ENCODE measurements around the gene FHOD3.

The FHOD3 gene

DNA sequence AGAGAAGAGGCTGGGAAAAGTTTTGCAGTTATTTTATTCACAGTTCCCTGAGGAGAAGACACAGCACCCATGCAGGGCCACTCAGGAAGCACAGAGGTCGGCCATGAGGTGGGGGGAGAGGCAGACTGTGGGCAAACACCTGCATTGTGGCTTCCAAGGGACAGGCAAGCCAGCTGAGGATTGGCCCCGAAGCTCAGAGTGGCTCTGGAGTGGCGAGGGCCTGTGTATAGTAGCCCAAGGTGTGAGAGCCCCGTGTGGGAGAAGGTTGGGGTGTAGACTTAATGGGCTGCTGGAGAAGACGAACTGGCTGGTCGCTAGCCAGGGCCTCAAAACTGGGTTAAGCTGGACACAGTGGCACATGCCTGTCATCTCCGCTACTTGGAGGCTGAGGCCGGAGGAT lies 218.7 kb downstream of the FHOD3 start:
- no peak for DNase-seq (ENCODE audit: extremely low read depth, low read depth)
- TF ChIP-seq, protein P1, sequence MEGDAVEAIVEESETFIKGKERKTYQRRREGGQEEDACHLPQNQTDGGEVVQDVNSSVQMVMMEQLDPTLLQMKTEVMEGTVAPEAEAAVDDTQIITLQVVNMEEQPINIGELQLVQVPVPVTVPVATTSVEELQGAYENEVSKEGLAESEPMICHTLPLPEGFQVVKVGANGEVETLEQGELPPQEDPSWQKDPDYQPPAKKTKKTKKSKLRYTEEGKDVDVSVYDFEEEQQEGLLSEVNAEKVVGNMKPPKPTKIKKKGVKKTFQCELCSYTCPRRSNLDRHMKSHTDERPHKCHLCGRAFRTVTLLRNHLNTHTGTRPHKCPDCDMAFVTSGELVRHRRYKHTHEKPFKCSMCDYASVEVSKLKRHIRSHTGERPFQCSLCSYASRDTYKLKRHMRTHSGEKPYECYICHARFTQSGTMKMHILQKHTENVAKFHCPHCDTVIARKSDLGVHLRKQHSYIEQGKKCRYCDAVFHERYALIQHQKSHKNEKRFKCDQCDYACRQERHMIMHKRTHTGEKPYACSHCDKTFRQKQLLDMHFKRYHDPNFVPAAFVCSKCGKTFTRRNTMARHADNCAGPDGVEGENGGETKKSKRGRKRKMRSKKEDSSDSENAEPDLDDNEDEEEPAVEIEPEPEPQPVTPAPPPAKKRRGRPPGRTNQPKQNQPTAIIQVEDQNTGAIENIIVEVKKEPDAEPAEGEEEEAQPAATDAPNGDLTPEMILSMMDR (IDR thresholded peaks at IDR 0.05; ENCODE audit: low read depth, low read length): no peak

DNA sequence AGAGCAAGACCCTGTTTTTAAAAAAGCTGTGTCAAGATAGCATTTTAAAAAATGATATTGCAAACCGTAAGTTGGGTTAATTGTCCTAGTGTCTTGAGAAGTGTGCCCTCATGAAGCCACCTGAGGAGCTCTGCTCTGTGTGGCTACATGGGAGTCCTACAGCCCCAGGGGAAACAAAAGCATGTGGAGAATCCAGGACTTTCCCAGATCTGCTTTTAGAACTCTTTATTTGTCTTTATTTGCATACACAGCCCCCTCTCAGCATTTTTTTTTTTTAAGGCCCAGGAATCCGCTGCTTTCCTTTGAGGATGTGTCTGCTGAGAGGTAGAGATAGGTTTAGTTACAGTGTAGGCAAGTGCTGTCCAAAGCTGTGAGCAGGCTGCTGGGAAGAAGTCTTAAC lies 219.2 kb downstream of the FHOD3 start:
- TF ChIP-seq, protein P1 (IDR thresholded peaks at IDR 0.05; ENCODE audit: low read depth, low read length): no peak
- DNase-seq (ENCODE audit: extremely low read depth, low read depth): no peak

DNA sequence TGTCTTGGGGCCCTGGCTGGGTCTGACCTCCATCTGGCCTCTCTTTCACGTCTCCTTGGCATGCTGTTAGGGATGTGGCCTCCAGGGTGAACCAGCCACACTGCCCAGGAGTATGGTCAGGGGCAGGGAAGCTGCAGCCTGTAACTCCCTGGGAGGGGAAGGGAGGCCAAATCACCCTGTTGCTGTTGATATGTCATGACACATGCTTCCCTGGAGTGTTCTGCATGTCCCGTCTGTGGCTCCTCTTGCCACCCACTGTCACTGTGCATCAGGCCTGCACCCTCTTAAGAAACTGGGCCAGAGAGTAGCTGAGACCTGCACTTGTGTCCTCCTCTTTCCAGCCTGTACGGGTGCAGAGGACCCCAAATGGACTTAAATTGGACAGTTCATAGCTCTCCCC lies 221.3 kb downstream of the FHOD3 start:
- DNase-seq (ENCODE audit: extremely low read depth, low read depth): no peak
- TF ChIP-seq, protein P1 (IDR thresholded peaks at IDR 0.05; ENCODE audit: low read depth, low read length): no peak

DNA sequence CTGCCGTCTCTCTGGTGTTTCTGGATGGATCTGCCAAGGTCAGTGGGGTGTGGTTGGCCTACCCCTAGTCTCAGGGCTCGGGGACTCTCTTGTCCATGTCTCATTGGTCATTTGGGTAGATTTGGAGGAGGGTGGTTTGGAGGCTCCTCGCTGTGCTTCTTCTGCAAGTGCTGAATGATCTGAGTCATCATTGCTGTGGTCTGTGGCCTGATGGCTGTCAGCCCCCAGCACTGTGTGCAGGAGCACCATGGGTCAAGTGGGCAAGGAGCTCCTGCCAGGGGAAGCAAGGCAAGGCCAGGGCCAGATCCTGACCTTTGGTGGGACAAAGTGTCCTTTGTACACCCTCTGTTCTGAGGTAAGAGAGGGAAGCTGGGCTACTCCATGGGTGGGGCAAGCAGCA lies 221.8 kb downstream of the FHOD3 start:
- TF ChIP-seq, protein P1 (IDR thresholded peaks at IDR 0.05; ENCODE audit: low read depth, low read length): no peak

DNA sequence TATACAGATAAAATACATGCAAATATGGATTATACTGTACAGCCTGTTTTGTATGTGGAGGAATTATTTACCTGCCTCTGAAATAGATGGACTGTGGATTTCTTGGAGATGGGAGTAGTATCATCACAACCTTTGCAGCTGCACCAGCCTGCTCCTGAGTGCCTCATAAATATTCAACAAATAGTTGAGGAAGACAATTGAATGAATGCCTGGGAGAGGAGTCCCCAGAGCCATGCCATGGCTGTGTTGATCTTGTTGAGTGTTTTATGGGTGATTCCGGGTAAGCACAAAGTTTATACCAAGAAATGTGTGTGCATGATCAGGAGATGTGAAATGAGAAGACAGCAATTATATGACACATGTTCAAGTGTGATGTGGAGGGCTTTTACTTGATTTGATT lies 225.0 kb downstream of the FHOD3 start:
- DNase-seq (ENCODE audit: extremely low read depth, low read depth): no peak
- TF ChIP-seq, protein P1 (IDR thresholded peaks at IDR 0.05; ENCODE audit: low read depth, low read length): no peak

More for the DNA sequence above, 221.8 kb downstream of the FHOD3 start:
- DNase-seq (ENCODE audit: extremely low read depth, low read depth): no peak

DNA sequence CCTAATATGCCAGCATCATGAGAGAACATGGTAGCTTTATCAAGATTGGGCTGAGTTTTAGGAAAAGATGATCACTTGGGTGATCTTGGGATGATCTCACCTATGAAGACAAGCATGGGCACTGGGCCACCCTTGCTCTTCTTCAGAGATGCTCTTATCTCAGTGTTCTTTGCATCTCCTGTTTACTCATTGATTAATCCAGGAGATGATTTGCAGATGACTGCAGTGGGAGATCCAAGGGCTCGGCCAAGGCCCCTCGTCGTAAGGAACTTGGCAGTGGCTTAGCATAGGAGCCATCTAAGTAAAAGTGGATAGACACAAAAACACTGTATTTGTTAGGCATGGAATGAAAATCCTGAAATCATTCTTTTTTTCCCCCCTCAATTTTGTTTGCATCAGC lies 228.4 kb downstream of the FHOD3 start:
- TF ChIP-seq, protein P1 (IDR thresholded peaks at IDR 0.05; ENCODE audit: low read depth, low read length): no peak
- DNase-seq (ENCODE audit: extremely low read depth, low read depth): no peak

DNA sequence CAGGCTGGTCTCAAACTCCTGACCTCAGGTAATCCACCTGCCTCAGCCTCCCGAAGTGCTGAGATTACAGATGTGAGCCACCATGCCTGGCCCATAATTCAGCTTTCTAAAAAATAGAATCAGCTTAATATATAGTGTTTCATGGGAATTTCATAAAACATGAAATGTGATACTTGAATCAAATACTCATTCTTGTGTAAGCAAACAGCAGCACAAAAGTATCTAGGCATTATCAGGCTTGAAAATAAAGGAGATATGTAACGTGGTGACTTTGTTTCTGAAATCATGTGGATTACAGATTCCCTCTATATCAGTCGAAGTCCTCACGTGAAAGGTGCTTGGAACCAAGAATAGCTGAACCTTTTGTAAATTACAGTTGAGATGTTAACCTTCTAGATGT lies 229.1 kb downstream of the FHOD3 start:
- no peak for DNase-seq (ENCODE audit: extremely low read depth, low read depth)
- TF ChIP-seq, protein P1 (IDR thresholded peaks at IDR 0.05; ENCODE audit: low read depth, low read length): no peak

All from AG09319 (cell line).